Activated CD4-positive, CD25-positive, alpha-beta regulatory T cell (primary cell): ENCODE data around the gene TMEM245.

Experiments used
- DNase-seq, 4 experiments: peaks; one replicate each; lab custom pipeline; 2025; lab: John Stamatoyannopoulos, UW

Gene TMEM245

GRCh38 chr9:109119439-109120203 is at the start of gene TMEM245:
TSS of gene TMEM245 (minus strand) at chr9:109119947. CDS start at chr9:109119913, 34 bp downstream.
- peak; percentile 72 to 91 (median 84) for DNase-seq

DNA sequence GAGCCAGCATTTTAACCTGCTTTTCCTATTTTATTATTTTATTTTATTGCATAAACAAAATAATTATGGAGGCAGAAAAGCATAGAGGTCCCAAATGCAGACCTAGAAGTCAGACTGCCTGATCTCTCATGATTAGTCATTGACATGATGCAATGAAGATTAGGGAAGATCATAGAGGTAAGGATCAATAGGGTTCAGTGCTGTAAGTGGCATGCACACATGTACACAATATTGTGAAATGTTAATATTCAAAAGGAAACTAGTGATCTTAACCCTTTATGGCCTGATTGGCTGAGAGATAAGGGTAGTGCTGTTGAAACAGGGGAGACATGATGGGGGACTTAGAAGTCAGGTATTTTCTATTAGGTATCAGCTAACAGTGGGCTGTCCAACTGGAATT is 48.4 kb upstream of the TMEM245 start:
- DNase-seq: no peak

- no peak for DNase-seq
Observed at GRCh38 chr9:109167716-109168115, 48.0 kb upstream of the TMEM245 start.

GRCh38 chr9:109166771-109167601 is 47.2 kb upstream of the TMEM245 start, which contains the start of gene FRRS1L:
TSS of gene FRRS1L (minus strand) at chr9:109167249. CDS start at chr9:109167138, 111 bp downstream.
- no peak for DNase-seq

- no peak for DNase-seq
Observed at GRCh38 chr9:109166171-109166770, 46.5 kb upstream of the TMEM245 start.

GRCh38 chr9:109164042-109164441 is 44.3 kb upstream of the TMEM245 start:
- DNase-seq: no peak

DNA sequence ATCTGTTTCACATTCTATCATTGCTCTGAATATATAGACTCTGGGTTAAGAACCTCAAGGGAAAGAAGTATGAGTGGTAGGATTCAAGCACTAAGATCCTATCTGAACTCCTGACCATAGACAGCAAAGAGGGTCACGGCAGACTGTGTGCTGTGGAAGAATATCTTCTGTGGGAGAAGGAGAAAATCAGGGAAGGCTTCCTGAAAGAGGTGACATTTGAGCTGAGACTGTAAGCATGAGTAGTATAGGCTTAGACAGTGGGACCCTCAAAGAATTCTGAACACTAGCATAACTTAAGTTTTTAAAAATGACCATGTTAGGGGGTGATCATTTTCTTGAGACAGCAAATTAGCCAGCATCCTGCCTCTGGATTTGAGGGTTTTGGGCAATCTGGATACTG is 43.4 kb upstream of the TMEM245 start:
- no peak for DNase-seq

DNA sequence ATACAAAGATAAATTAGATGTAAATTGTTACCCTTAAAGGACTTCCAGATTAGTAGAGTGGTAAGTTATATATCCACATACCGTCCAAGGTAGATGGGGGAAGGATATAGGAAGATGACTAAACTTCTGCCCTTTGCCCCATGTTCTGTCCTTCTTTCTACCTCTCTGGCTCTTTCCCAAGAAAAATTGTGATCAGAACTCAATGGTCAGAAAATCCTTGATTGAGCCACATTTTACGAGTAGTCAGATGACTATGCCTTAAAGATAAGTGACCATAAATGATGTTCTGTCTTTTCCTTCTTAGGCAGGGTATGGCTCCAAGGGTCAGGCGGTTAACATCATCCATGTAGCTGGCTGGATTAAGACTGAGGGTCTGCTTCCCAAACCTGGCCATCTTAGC is 42.9 kb upstream of the TMEM245 start:
- no peak for DNase-seq

GRCh38 chr9:109161471-109161870 is 41.7 kb upstream of the TMEM245 start:
- DNase-seq: no peak

- DNase-seq: no peak
Observed at GRCh38 chr9:109159583-109159982, 39.8 kb upstream of the TMEM245 start.

GRCh38 chr9:109158651-109159050 is 38.9 kb upstream of the TMEM245 start:
- no peak for DNase-seq

DNA sequence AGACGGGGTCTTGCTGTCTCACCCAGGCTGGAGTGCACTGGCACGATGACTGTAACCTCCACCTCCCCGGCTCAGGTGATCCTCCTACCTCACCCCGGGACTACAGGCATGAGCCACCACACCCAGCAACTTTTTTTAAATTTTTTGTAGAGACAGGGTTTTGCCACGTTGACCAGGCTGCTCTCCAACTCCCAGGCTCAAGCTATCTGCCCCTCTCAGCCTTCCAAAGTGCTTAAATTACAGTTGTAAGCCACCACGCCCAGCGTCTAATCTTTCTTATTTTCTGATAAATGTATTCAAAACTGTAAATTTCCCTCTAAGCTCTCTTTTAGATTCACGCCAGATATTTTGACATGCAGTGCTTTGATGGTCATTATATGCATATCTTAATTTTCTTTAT is 37.0 kb upstream of the TMEM245 start:
- DNase-seq: no peak

DNA sequence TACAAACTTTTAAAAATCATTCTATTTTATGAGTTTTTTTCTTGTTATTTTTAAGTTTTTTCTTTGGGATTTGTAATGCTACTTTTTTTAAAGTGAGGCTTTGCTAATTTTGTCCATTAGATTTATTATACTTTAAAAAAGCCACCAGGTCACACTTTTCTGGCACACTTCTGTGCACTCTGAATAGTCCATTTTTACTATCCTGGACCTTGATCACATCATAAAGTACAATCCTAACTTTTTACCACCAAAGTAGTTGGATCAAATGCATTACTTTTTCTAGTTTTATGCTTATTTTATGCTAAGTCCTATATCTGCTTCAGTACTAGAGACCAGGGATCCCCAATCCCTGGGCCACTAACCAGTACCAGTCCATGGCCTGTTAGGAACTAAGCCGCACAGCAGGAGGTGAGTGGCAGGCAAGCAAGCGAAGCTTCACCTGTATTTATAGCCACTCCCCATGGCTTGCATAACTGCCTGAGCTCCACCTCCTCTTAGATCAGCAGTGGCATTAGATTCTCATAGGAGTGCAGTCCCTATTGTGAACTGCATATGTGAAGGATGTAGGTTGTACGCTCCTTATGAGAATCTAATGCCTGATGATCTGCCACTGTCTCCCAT is 31.3 kb upstream of the TMEM245 start:
- no peak for DNase-seq

DNA sequence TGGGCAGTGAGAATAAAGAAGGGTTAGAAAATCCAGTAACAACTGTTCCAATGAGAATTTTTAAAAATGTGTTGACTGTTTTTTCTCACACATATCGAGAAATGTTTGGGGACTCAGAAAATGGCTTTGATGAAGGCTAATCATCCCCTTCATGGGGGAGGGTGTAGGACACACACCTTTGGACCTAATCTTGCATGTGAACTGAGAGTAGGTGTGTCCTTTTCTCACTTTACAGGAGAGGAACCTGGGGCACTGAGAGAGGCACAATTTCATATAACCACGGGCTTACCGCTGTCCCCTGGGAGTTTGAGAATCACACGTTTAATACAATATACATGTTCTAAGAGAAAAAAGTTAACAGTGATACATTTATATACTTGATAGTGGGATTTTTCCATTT is 30.0 kb upstream of the TMEM245 start:
- no peak for DNase-seq

DNA sequence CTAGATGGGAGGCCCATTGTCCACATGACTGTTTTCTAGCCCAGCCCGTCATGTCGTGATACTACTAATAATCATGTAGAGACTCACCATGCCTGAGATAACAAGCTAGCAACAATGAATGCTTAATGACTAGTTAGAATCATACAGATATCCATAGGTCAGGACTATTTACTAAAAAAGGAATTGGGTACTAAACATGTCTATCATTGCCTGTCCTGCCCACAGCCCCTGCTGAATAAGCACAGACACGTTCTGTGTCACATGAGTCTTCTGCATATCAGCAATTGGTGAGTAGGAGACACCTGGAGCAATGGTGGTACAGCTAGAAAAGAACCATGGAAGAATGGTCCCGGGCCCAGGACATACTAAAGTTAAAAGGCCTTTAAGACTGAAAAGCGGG is 29.3 kb upstream of the TMEM245 start:
- no peak for DNase-seq

DNA sequence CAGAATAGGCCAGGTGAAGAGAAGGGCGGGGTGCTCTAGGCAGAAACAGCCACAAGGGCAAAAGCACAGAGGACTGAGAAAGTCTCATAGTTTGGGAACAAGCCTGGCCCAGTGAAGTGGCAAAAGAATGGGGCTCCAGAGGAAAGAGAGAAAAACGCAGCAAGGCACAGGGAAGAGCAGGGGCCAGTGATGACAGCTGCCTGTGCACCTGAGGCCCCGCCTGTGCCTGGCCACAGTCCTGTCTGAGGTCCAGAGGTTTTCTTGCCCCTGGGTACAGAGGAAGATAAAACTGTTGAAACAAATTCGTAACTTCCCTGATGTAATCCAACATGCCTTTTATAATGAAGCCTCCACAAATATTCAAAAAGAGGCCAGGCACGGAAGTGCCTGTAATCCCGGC is 25.3 kb upstream of the TMEM245 start:
- no peak for DNase-seq

- no peak for DNase-seq
Observed at GRCh38 chr9:109143881-109144562, 24.3 kb upstream of the TMEM245 start.

DNA sequence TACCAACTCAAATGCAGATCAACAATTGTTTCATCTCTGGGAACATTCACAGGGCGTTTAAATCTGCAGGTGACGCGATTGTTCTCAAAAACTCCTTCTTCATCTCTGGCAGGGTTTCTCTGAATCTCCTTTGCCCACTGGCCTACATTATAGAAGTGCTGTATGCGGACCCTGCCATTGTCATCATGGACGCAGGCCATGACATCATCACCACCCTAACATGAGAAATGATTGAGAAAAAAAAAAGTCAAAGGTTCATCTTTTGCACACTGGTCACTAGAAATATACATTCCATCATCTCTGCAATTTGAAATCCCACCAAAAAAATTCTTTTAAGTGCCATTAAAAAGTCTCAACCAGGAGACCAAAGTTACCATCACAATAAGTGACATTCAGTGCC is 21.6 kb upstream of the TMEM245 start:
- DNase-seq: no peak

- DNase-seq: no peak
Observed at GRCh38 chr9:109139851-109140250, 20.1 kb upstream of the TMEM245 start.

DNA sequence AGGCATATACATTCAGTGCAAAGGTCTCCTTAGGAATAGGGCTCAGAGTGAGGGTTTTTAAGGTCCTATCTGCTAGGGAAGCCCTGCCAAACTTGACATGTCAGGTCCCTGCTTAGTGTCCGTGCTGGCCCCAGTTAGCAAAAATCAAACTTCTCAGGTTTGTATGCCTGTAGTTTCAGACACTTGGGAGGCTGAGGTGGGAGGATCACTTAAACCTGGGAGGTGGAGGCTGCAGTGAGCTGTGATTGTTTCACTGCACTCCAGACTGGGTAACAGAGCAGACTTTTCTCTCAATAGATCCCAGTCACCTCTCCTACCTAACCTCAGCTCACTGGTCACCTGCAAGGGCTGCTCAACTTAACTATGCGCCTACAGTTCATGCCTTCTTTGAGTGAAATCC is 18.7 kb upstream of the TMEM245 start:
- DNase-seq: no peak

DNA sequence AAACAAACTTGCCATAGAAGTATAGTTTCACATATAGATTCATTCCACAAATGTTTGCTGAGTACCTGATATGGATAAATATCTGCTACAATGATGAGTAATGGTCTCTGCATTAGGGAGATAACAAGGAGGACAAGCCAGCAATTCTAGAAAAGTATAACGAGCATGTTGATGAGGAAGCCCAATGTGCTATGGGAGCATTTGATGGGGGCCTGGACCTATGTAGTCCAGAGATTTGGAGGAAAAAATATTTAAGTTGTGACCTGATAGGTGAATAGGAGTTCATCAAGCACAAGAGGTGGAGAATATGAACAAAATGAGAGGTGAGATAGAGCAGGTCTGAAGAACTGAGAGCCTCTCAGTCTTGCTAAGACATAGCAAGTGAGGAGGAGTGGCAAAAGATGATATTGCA is 14.4 kb upstream of the TMEM245 start:
- no peak for DNase-seq

DNA sequence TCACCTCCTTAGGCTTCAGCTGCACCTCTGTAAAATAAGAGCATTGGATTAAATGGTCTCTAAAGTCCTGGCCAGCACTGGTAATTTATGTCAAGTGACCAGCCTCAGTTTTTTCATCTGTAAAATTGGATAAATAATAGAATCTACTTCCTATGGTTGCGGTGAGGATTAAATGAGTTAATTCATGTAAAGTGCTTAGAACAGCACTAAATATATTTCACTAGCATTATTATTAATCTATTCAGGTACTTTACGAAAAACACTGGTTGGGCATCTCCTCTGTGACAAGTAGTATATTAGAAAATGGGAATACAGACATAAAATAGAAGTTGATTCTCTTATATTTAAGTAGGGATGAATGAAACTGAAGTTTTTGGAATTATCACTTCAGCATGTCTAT is 13.8 kb upstream of the TMEM245 start:
- DNase-seq: no peak
